Omental fat pad (tissue), 4 donors: ENCODE data around the gene SHB. TPM values are rescaled to one million over a fixed set of nuclear protein-coding genes. Genes with fewer than 3 reads are reported as not detected.

Experiments used
- ATAC-seq: fragments of 150-250 bp; one replicate; pipeline ENCODE4 v1.9.1; 2016; ENCODE audit warnings: mild to moderate bottlenecking, moderate library complexity; ENCODE audit not compliant: low FRiP score
- DNase-seq: peaks from one replicate; pipeline ENCODE4 v3.0.0-alpha.2; 2019; ENCODE audit warnings: low spot score
- CTCF ChIP-seq, 3 donors: fragments of 450-650 bp; IDR thresholded peaks; one replicate each; pipeline ENCODE4 v1.5.1; 2016 to 2017; ENCODE audit warnings: antibody characterized with exemption in 3 of 3, mild to moderate bottlenecking in 3 of 3, moderate library complexity in 2 of 3
- total RNA-seq, 4 donors: library from RNA; depleted of rRNA; stranded (reverse); fragments of >200 nt; gene quantifications; one replicate each; pipeline ENCODE4 v1.1.0, GENCODE V29; 2016

SHB gene
- total RNA-seq, 4 donors from 2014 or later = 10.4 to 61.6 (median 20.7) TPM

DNA sequence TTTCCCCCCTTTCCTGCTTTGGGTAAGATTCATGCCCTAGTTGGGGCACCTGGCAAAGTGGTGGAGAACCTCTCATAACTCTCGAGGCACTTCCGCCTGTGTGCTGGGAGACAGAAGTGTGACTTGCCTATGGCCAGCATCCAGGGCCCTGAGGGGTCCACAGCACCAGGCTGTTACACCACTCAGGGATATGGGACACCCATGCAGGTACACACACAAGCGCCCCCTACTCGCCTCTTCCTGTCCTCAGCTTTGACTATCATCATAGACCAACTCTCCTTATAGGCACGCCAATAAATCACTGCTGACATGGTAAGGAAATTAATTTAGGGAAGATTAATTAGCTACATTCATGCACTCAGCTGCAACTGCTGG is 45.4 kb downstream of the SHB start:
- no peak for TF ChIP-seq CTCF (IDR thresholded peaks at IDR 0.05)
- DNase-seq = no peak
- ATAC-seq = no peak

DNA sequence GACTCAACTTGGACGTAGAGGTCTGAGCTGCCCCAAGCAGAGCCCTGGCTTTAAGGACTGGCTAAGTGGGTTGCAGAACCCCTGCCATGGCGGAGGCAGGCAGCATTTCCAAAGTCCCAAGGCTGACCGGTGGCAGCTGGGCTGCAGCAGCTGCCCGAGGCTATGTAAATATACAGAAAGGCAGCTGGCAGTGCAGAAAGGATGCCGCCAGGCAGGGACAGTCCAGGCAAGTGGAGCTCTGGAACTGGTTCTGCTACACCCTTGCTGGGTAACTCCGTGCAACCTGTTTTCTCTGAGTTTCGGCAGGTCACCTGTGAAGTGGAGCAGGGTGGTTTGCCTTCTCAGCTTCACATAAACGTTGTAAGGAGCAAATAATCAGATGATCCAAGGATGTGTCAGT is 46.0 kb downstream of the SHB start:
- ATAC-seq = no peak
- TF ChIP-seq CTCF (IDR thresholded peaks at IDR 0.05) = no peak

DNA sequence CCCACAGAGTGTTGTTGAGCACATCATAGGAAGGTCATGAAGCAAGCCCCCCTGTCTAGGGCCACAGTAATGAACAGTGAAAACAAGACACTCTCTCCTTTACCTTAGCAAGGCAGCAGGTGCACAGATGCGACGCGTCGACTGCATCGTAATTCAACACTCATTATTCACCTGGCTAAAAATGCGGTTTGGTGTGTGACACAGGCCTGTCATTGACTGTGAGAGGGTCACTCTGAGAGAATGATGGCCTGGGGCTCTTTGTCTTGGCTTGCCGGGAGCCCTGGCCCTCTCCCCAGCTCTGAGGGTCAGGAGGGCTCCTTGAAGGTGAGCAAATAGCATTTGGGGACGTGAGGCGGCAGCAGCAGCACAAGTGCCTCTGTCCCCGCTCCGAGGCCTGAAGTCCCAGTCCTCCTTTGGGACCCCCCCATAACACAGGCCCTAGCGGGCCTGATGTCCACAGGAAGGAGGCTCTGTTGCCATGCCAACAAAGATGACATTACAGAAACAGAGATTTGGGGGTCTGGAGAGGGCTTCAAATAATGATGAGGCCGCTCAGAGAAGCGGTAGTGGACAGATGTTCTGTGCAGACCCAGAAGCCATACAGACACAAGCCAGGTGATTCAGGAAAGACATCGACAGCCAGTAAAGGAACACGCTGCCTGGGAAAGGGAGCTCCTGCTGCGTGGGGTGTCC is 46.7 kb downstream of the SHB start:
- DNase-seq (no peak), ATAC-seq (no peak)
- no peak for TF ChIP-seq CTCF (IDR thresholded peaks at IDR 0.05)

More for the DNA sequence above, 46.0 kb downstream of the SHB start:
- no peak for DNase-seq

- DNase-seq (no peak), ATAC-seq (no peak)
- TF ChIP-seq CTCF (IDR thresholded peaks at IDR 0.05) = no peak
Observed at GRCh38 chr9:38020151-38021076, 48.6 kb downstream of the SHB start.

GRCh38 chr9:38019731-38020130 is 49.3 kb downstream of the SHB start:
- ATAC-seq = no peak
- TF ChIP-seq CTCF (IDR thresholded peaks at IDR 0.05) = no peak
- no peak for DNase-seq

GRCh38 chr9:38018958-38019602 is 49.9 kb downstream of the SHB start:
- no peak for TF ChIP-seq CTCF (IDR thresholded peaks at IDR 0.05)
- ATAC-seq = no peak
- no peak for DNase-seq
